ENCODE data around the gene FKBP9. TPM values are rescaled to one million over a fixed set of nuclear protein-coding genes. Genes with fewer than 3 reads are reported as not detected.
A peak's percentile ranks its signal among the peaks of the same experiment; 100 is the strongest.

FKBP9 gene
- total and polyA plus RNA-seq, 2 of the 4 experiments (the other 2 are of a cell fraction) = 126 to 191 TPM

DNA sequence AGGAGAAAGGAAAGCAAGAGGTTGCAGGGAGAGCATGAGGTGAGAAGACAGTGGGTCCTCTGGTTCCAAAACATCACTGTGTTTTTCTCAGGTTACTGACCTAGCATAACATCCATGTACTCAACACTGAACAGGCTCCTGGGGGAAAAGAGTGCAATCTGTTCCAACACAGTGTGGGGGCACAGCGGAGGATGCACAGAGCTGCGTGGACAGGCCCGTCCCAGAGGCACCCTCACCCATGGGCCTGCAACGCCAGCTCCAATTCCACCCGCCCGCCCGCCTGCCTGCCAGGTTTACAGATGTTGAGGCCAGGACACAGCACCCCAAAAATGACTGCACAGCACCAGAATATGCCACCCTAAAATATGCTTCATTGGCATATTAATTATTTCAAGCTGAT, 26.9 kb upstream of the FKBP9 start:
- peaks cover 33% of the 10 kb centered on the region for H3K36me3 ChIP-seq (ENCODE audit: control insufficient read depth, insufficient read depth, low read length)
- no peak overlapping the region for H2AFZ ChIP-seq (replicated peaks; ENCODE audit: low read length, poor library complexity)
- WGBS, 2 experiments (ENCODE audit: extremely low coverage in 2 of 2, insufficient read length in 1 of 2) = no CpG with 5 or more reads among the region's 7 CpGs
- H3K4ac ChIP-seq (ENCODE audit: low read depth, low read length) = no peak overlapping the region
- H3K4me2 ChIP-seq (ENCODE audit: low read depth, low read length) = no peak overlapping the region
- H2BK20ac ChIP-seq (ENCODE audit: low read depth, low read length) = no peak overlapping the region
- no peaks in the 10 kb centered on the region for H3K4me1 ChIP-seq (ENCODE audit: control insufficient read depth, insufficient read depth, low read length)
- TF ChIP-seq MAFK (IDR thresholded peaks at IDR 0.05; ENCODE audit: low read depth, low read length) = 0 out of 2 replicates have a peak, but pooled peaks have one; percentile 8
- TF ChIP-seq SMC3 (IDR thresholded peaks at IDR 0.05; ENCODE audit: low read depth, low read length) = no peak
- TF ChIP-seq MAZ (IDR thresholded peaks at IDR 0.05; ENCODE audit: borderline replicate concordance, low read depth, low read length) = no peak
- POLR2A ChIA-PET (ENCODE audit: unreplicated experiment) = interaction anchor here (0.6 kb wide), 1 partner anchor 11 kb away, joined by 3 read pairs; no protein-coding TSS in a partner anchor
- no peaks in the 10 kb centered on the region for H3K9me3 ChIP-seq (ENCODE audit: control insufficient read depth, insufficient read depth, low read length)
- no peak overlapping the region for H3K14ac ChIP-seq (replicated peaks; ENCODE audit: low read depth, low read length)
- dilution Hi-C loops (cut with HindIII; ENCODE audit: low sequenced_read_pairs, unreplicated experiment) (no loop called here), intact Hi-C loops (cut with micrococcal nuclease) (no loop called here), in situ Hi-C loops (cut with MboI; ENCODE audit: low sequenced_read_pairs) (no loop called here)
- H3K27ac ChIP-seq (ENCODE audit: insufficient read depth, low read length) = no peak overlapping the region
- no peak overlapping the region for H3K23ac ChIP-seq (ENCODE audit: low read depth, low read length)
- H3K79me1 ChIP-seq (ENCODE audit: low read depth in 1 of 2, low read length in 2 of 2) = peaks cover 19 to 53% of the 10 kb centered on the region in 2 experiments
- no peak overlapping the region for H4K91ac ChIP-seq (ENCODE audit: insufficient read depth, low read depth, low read length)
- no peak overlapping the region for H3K56ac ChIP-seq (ENCODE audit: extremely low read depth, insufficient read depth, low read length)
- CTCF ChIA-PET = no interaction called here
- no peak overlapping the region for H2BK15ac ChIP-seq (ENCODE audit: low read depth, low read length)
- no TSS peak for BruUV-seq (replicated peaks)
- H3K9me1 ChIP-seq (ENCODE audit: insufficient read depth, low read length) = no peaks in the 10 kb centered on the region; the same call in 1 of the 2 replicates
- no peak overlapping the region for H4K5ac ChIP-seq (ENCODE audit: low read depth, low read length)
- no peak overlapping the region for H3K18ac ChIP-seq (ENCODE audit: low read depth, low read length)
- no peak overlapping the region for H2AK5ac ChIP-seq (ENCODE audit: low read depth, low read length)
- no peak overlapping the region for H3K4me3 ChIP-seq (ENCODE audit: insufficient read depth, low read depth, low read length)
- H2AK9ac ChIP-seq (replicated peaks; ENCODE audit: low read depth, low read length, poor library complexity) = no peak overlapping the region
- H2BK5ac ChIP-seq (ENCODE audit: low read depth, low read length, poor library complexity, severe bottlenecking) = no peak overlapping the region
- no peak overlapping the region for H2BK120ac ChIP-seq (ENCODE audit: low read depth, low read length)
- no peak for ATAC-seq (ENCODE audit: low read depth)
- no peaks in the 10 kb centered on the region for H3K27me3 ChIP-seq (ENCODE audit: control insufficient read depth, insufficient read depth, low read length)
- DNase-seq = no peak
- H4K20me1 ChIP-seq (ENCODE audit: insufficient read depth, low read length) = 0 out of 2 replicates have a peak, but pooled peaks cover 3% of the 10 kb centered on the region
- no peak overlapping the region for H4K8ac ChIP-seq (ENCODE audit: low read depth in 2 of 2, low read length in 2 of 2)
- H3K9ac ChIP-seq (ENCODE audit: low read depth, low read length) = no peak overlapping the region
